Heart right ventricle (tissue), 16 donors: ENCODE results near the gene MAD1L1. TPM values are rescaled to one million over a fixed set of nuclear protein-coding genes. Genes with fewer than 3 reads are reported as not detected.

ENCODE experiments used
- ATAC-seq, 8 donors: fragments of 200-7000 bp; cut with Tn5 transposase; one replicate each; pipeline ENCODE4 v1.9.1; 2020; ENCODE audit warnings: mild to moderate bottlenecking in 8 of 8, moderate library complexity in 8 of 8, moderate number of reproducible peaks in 1 of 8
- DNase-seq, 2 donors: peaks; one replicate each; pipeline ENCODE4 v3.0.0-alpha.2; 2020
- H3K27ac ChIP-seq, 10 donors: fragments of 200-600 bp; sonication (generic) in 2 of 10; one replicate each; pipeline versions ENCODE4 v1.5.0 to v1.8.0; 2020 to 2022; ENCODE audit warnings: mild to moderate bottlenecking in 3 of 10
- H3K27me3 ChIP-seq, 7 donors: fragments of 200-600 bp; one replicate each; pipeline ENCODE4 v1.8.0; 2021 to 2022; ENCODE audit warnings: mild to moderate bottlenecking in 2 of 7
- H3K36me3 ChIP-seq, 9 donors: fragments of 200-600 bp; sonication (generic) in 1 of 9; one replicate each; pipeline versions ENCODE4 v1.5.0 to v1.8.0; 2020 to 2022; ENCODE audit warnings: mild to moderate bottlenecking in 2 of 9
- H3K4me1 ChIP-seq, 9 donors: fragments of 200-600 bp; sonication (generic) in 1 of 9; one replicate each; pipeline versions ENCODE4 v1.5.0 to v1.8.0; 2020 to 2022; ENCODE audit warnings: mild to moderate bottlenecking in 4 of 9
- H3K4me3 ChIP-seq, 10 donors: fragments of 200-600 bp; sonication (generic) in 2 of 10; one replicate each; pipeline versions ENCODE4 v1.5.0 to v1.8.0; 2020 to 2022; ENCODE audit warnings: mild to moderate bottlenecking in 7 of 10, moderate library complexity in 2 of 10
- H3K9me3 ChIP-seq, 11 donors: fragments of 200-600 bp in 10 of 11; sonication (generic) in 2 of 11; one replicate each; pipeline versions ENCODE4 v1.5.0 to v1.8.0; 2013 to 2022; ENCODE audit warnings: mild to moderate bottlenecking in 2 of 11, control low read depth in 1 of 11, moderate library complexity in 1 of 11
- CTCF ChIP-seq, 9 donors: fragments of 200-600 bp; sonication (generic) in 2 of 9; IDR thresholded peaks; one replicate each; pipeline versions ENCODE4 v1.5.0 to v1.8.0; 2021 to 2022; ENCODE audit warnings: antibody characterized with exemption in 9 of 9, mild to moderate bottlenecking in 5 of 9, moderate library complexity in 1 of 9
- WGBS, 2 donors: extraction: QIAGEN DNeasy Blood & Tissue Kit; methylation state at CpG; one replicate each; pipeline ENCODE4 v1.1.7; 2013; ENCODE audit warnings: inconsistent platforms in 1 of 2; 5-methylcytosine and 5-hydroxymethylcytosine counted together
- intact Hi-C, 10 donors: fragments of 100-400 bp; cut with DNase I; formaldehyde crosslinking; loops; one replicate each; pipeline versions ENCODE4 v1.11.1 to v1.14.2; 2022
- polyA plus RNA-seq, 2 donors: library from polyadenylated mRNA; stranded (reverse); fragments of 200-250 nt; gene quantifications; one replicate each; pipeline ENCODE4 v1.2.3, GENCODE V29; 2013
- total RNA-seq, 10 donors: library from RNA; stranded (reverse); fragmentation: NEBNext Ultra II Directional in 3 of 10; extraction: Animal tissue kit (Norgen Biotek cat#: 25700) in 3 of 10; gene quantifications; one replicate each; pipeline versions ENCODE4 v1.2.1 to v1.2.4, GENCODE V29; 2021 to 2023
- donor health status: Arrhythmogenic right ventricular cardiomyopathy.
- donor health status: ischemic (EF 13 %, LVEDD 7.1; RV severe dilation, severe dysfunction).
- donor health status: healthy with polysubstance abuse.
- donor health status: DM: no; HTN: yes; CAD: no.
- donor health status: DM: no; HTN: no; CAD: no.
- donor health status: ischemic (EF 25% LVEDD 6.9; RV normal size, moderate dysfunction).
- donor health status: ischemic (EF 25% LVEDD 5.7; RV mildly dilated, moderate dysfunction).
- donor health status: healthy.
- donor health status: DM: yes; HTN: yes; CAD: no.
- donor health status: Ischemic cardiomyopathy.
- donor health status: ischemic (EF 35%, LVEDD 5.7; RV mildly dilated, moderate dysfunction).
- donor health status: nonischemic (EF 11% LVEDD 7.7; RV severe dilation, severe dysfunction).
- donor health status: DM: yes; HTN: yes; CAD: no.
- donor health status: PGD.
- donor health status: ischemic (EF 29% LVEDD 5.4; RV normal size, mild dysfunction).
- donor health status: nonischemic (EF 23%, LVEDD 6.1; RV moderate dilation, normal function).

Gene MAD1L1
- total and polyA plus RNA-seq, 12 donors = 13.8 to 46.8 (median 20.2) TPM

GRCh38 chr7:2120251-2120660 is 112.5 kb downstream of the MAD1L1 start:
- Histone ChIP-seq H3K36me3 (peaks cover 0 to 3% (median 0%) of the 10 kb centered on the region in 9 donors), H3K27me3 (no peaks in the 10 kb centered on the region), H3K4me3 (no peak overlapping the region), H3K9me3 (no peaks in the 10 kb centered on the region), H3K27ac (peak overlapping the region in 3 of 10 donors; percentile 9 to 58 (median 20)), H3K4me1 (peaks cover 17 to 51% (median 41%) of the 10 kb centered on the region in 9 donors)
- 61 to 76% methylated on average over 12 of the region's 12 CpGs for WGBS, 2 donors
- intact Hi-C loops = no loop called here
- DNase-seq (peak in 1 of 2 donors; percentile 36), ATAC-seq (peak in 1 of 8 donors; percentile 14)
- no peak for TF ChIP-seq CTCF (IDR thresholded peaks at IDR 0.05)

- no peak overlapping the region for H3K27ac ChIP-seq
- ATAC-seq = no peak
- H3K36me3 ChIP-seq = peaks cover 0 to 2% (median 0%) of the 10 kb centered on the region in 9 donors
- intact Hi-C loops = loop anchor here in 2 of 10 donors (5.0 kb wide), 1 partner anchor 39 kb away; no protein-coding TSS in a partner anchor
- peaks cover 17 to 54% (median 41%) of the 10 kb centered on the region in 9 donors for H3K4me1 ChIP-seq
- no peak for DNase-seq
- H3K9me3 ChIP-seq = no peaks in the 10 kb centered on the region
- WGBS, 2 donors = 91 to 94% methylated on average over 25 of the region's 25 CpGs
- no peak for TF ChIP-seq CTCF (IDR thresholded peaks at IDR 0.05)
- no peaks in the 10 kb centered on the region for H3K27me3 ChIP-seq
- no peak overlapping the region for H3K4me3 ChIP-seq
Observed at GRCh38 chr7:2118630-2119190, 114.0 kb downstream of the MAD1L1 start.

- no peak for TF ChIP-seq CTCF (IDR thresholded peaks at IDR 0.05)
- Histone ChIP-seq H3K9me3 (no peaks in the 10 kb centered on the region), H3K36me3 (peaks cover 0 to 3% (median 0%) of the 10 kb centered on the region in 9 donors), H3K4me1 (peaks cover 17 to 56% (median 41%) of the 10 kb centered on the region in 9 donors), H3K27me3 (no peaks in the 10 kb centered on the region), H3K4me3 (no peak overlapping the region), H3K27ac (no peak overlapping the region)
- intact Hi-C loops = loop anchor here in 2 of 10 donors (5.0 kb wide), 1 partner anchor 39 kb away; no protein-coding TSS in a partner anchor
- DNase-seq (no peak), ATAC-seq (no peak)
- WGBS, 2 donors = 92 to 94% methylated on average over 11 of the region's 11 CpGs
Observed at GRCh38 chr7:2118056-2118455, 114.7 kb downstream of the MAD1L1 start.

- no peak overlapping the region for H3K4me3 ChIP-seq
- peaks cover 17 to 60% (median 41%) of the 10 kb centered on the region in 9 donors for H3K4me1 ChIP-seq
- no peak for TF ChIP-seq CTCF (IDR thresholded peaks at IDR 0.05)
- H3K27me3 ChIP-seq = no peaks in the 10 kb centered on the region
- H3K9me3 ChIP-seq = no peaks in the 10 kb centered on the region
- peak overlapping the region in 1 of 10 donors; percentile 79 for H3K27ac ChIP-seq
- no peak for ATAC-seq
- intact Hi-C loops = loop anchor here in 2 of 10 donors (5.0 kb wide), 1 partner anchor 40 kb away; no protein-coding TSS in a partner anchor
- DNase-seq = no peak
- WGBS, 2 donors = 72% methylated on average over 4 of the region's 4 CpGs
- H3K36me3 ChIP-seq = peaks cover 0 to 3% (median 0%) of the 10 kb centered on the region in 9 donors
Observed at GRCh38 chr7:2117646-2118045, 115.1 kb downstream of the MAD1L1 start.
